Activated T-cell treated with anti-CD3 and anti-CD28 coated beads for 4 hours (primary cell): ENCODE data around the gene RPS6KC1.

Source experiments
- DNase-seq: peaks from one replicate; pipeline ENCODE4 v3.0.0-alpha.2; 2020

The RPS6KC1 gene

GRCh38 chr1:213247038-213247437, 196.0 kb downstream of the RPS6KC1 start:
- no peak for DNase-seq

DNA sequence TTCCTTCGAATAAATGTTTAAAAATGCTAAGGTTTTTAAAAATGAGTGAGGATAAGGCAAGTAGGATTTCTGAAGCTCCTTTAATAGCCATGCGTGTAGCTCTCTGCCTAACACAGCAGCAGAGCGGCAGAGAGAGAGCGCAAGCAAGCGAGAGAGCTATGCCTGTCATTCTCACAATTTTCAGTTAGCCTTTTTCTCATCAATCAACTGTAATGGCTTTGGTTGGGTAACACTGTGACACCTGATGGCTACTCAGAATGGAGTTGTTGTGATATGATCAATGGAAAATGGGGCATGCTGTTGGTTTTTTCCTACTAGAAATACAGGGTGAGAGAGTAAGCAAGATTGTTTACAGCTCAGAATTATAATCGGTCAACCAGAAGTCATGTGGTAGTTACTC, 198.4 kb downstream of the RPS6KC1 start:
- DNase-seq = no peak

DNA sequence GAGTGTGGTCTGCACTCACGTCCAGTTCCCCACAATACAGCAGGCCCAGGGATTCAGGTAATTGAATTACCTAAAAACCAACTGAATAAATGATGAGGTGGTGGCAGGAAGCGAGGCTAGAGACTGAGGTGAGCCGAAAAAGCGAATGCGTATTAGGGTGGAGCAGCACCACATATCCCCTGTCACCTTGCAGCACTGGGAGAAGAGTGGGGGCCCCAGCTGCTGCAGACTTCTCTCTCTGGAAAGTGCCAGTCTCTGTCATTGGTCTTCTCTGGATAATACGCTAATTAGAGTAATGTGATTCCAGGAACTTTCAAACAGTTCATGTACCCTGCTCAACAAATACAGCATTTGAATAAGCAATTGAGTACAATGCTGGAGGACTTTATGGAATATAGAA, 199.0 kb downstream of the RPS6KC1 start:
- DNase-seq = no peak

GRCh38 chr1:213250446-213250845, 199.4 kb downstream of the RPS6KC1 start:
- DNase-seq = no peak

GRCh38 chr1:213251972-213252371, 200.9 kb downstream of the RPS6KC1 start:
- no peak for DNase-seq

GRCh38 chr1:213256438-213257087, 205.5 kb downstream of the RPS6KC1 start:
- DNase-seq = no peak

GRCh38 chr1:213260311-213261075, 209.5 kb downstream of the RPS6KC1 start:
- no peak for DNase-seq

DNA sequence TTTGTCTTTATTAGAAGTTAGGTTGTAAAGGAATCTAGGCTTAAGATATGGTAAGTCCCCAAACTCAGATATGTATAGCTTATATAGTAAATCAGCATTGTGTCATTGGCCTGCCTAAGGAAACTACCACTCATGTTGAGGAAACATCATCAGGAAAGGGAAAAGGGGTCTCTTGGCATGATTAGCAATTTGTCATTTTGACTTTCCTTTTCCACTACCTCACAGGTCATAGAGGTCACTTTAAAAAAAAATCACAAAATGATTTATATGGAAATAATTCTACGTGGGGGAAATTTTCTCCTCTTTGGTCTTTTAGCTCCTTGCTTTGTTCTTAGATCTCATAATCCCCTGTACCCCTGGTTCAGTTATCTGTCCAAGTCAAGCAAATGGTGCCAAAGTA, 213.5 kb downstream of the RPS6KC1 start:
- DNase-seq = no peak

GRCh38 chr1:213266983-213267772, 216.1 kb downstream of the RPS6KC1 start:
- no peak for DNase-seq

DNA sequence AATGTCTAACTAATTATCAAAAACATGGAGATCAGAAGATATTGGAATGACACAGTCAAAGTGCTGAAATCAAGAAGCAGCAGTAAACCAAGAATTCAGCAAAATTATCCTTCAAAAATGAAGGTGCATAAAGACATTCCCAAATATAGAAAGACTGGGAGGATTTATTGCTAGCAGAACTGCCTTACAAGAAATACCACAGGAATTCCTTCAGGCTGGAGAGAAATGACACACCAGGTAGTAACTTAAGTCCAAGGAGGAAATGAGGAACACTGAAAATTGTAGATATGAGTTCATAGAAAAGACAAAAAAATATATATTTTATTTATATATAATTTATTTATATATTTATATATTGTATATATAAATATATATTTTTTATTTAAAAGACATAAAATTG, 217.2 kb downstream of the RPS6KC1 start:
- DNase-seq = no peak

DNA sequence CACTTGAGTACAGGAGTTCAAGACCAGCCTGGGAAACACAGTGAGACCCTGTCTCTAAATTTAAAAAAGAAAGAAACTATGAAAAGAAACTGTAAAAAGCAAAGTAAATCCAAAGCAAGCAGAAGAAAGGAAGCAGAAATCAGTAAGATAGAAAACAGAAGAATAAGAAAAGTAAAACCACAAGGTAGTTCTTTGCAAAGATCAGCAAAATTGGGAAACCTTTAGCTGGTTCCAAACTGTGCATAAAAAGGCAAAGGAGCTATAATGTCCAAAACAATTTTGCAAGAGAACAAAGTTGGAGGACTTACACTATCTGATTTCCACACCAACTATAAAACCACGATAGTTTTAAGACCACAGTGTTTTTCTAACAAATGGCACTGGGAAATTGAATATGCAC, 218.8 kb downstream of the RPS6KC1 start:
- DNase-seq = no peak

GRCh38 chr1:213273546-213273945, 222.5 kb downstream of the RPS6KC1 start:
- no peak for DNase-seq

GRCh38 chr1:213274140-213274539, 223.1 kb downstream of the RPS6KC1 start:
- no peak for DNase-seq

GRCh38 chr1:213275293-213275692, 224.3 kb downstream of the RPS6KC1 start:
- no peak for DNase-seq

GRCh38 chr1:213276236-213276635, 225.2 kb downstream of the RPS6KC1 start:
- no peak for DNase-seq

DNA sequence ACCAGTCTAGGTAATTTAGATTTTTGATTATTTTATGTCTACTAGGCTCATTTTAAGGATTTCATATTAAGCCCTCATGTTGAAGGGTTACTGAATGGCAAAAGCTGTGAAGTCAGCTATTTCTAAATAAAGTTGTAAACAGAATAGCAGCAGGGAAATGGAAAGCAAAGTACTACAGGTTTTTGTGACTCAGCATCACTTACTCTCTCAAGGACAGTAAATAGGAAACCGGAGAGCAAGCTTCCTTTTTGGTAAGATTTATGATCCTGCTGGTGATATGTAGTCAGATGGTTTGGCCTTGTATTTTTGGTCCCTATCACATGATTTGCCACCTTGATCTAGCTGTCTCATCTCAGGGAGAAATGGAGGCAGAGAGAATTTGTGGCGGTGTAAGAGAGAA, 226.0 kb downstream of the RPS6KC1 start:
- no peak for DNase-seq

DNA sequence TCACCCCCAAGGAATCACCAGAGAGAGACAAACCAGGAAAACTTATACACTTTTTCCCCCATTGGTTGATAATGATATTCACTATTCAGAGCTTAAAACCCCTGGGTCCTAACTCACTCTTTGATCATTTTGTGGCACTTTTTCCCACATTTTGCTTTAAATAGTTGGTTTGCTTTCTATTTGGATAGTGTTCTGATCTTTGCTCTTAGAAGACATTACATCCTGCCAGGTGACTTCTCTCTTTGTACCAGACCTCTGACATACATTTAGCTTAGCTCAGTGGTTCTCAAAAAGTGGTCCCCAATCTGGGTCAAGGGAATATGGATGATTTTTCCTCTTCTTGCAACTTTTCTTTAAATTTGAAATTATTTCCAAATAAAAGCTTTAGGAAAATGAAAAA, 228.4 kb downstream of the RPS6KC1 start:
- DNase-seq = no peak

- DNase-seq = no peak
Observed at GRCh38 chr1:213281640-213282301, 230.7 kb downstream of the RPS6KC1 start.

GRCh38 chr1:213284626-213285025, 233.6 kb downstream of the RPS6KC1 start:
- no peak for DNase-seq

DNA sequence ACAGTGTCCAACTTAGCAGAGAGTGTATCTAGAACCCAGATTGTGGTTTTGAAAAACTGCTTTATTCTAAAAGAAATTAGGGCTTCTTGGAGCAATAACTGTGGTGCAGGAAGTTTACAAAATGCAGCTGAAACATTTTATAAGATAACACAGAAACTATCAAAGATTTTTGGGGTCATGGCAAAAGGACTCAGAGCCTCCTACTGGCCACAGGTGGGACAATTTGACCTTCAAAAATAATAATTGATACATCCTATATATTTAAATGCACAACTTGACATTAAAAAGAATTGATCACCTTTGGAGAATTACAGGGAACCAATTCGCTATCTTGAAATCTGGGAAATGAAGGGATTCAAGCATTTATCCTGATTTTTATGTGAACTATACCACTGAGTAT, 235.2 kb downstream of the RPS6KC1 start:
- DNase-seq = no peak

DNA sequence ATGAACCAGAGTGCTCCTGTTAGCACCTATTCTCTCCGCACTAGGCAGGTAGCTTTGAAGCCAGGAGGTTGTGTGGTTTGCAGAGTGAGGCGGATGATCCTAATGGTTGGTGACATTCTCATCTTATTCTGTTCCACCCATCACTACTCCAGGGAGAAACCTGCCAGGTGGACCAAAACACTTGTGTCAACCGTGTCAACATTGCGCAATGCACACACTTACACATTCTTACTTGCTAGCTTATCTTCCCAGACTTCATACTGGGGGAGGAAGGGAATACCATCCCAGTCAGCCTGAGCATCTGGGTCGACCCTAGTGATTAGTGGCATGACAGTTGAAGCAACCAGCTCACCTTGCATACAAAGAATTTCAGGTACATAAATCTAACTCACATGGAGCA, 236.9 kb downstream of the RPS6KC1 start:
- DNase-seq = no peak

GRCh38 chr1:213291526-213291925, 240.5 kb downstream of the RPS6KC1 start:
- DNase-seq = no peak

DNA sequence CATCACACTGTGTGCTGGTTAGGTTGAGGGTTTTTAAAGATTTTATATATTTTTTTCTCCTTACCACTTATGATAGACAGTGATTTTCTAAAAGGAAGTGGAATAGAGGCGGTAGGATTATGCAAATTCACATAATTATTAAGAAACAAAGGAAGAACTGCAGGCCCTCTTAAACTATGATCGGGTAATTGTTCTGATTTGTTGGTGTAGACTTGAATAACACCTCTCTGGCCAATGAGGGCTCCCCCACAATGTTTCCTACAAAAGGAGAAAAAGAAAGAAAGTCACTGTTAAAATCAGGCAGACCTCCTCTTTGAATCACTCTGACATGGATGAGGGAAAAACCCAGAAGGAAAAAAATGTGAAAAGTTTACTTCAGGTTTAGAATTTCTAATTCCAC, 241.6 kb downstream of the RPS6KC1 start:
- no peak for DNase-seq
